Neutrophil (primary cell): ENCODE results near the gene LMO2.

Experiments
- H3K27ac ChIP-seq: fragments of 200-600 bp; sonication (generic); 2 replicates; pipeline ENCODE4 v1.5.1; 2016; ENCODE audit warnings: mild to moderate bottlenecking, moderate library complexity
- H3K27me3 ChIP-seq: fragments of 200-600 bp; sonication (generic); 2 replicates; pipeline ENCODE4 v1.6.0; 2016; ENCODE audit warnings: mild to moderate bottlenecking
- H3K36me3 ChIP-seq: fragments of 200-600 bp; sonication (generic); 2 replicates; pipeline ENCODE4 v1.5.1; 2017
- H3K4me1 ChIP-seq, 2 experiments: fragments of 200-600 bp in 1 of 2; sonication (generic) in 1 of 2; 1 replicate in 1 of 2; 2 replicates in 1 of 2; pipeline versions ENCODE4 v1.5.1 to v1.6.1; 2013 to 2016; ENCODE audit warnings: low read depth in 1 of 2, low read length in 1 of 2, mild to moderate bottlenecking in 1 of 2, moderate library complexity in 1 of 2; ENCODE audit not compliant: control insufficient read depth in 1 of 2, insufficient read depth in 1 of 2
- H3K4me3 ChIP-seq, 2 experiments: fragments of 200-600 bp in 1 of 2; sonication (generic) in 1 of 2; 1 replicate in 1 of 2; 2 replicates in 1 of 2; pipeline ENCODE4 v1.5.1; 2013 to 2016; ENCODE audit warnings: low read depth in 1 of 2, low read length in 1 of 2, mild to moderate bottlenecking in 1 of 2, moderate library complexity in 1 of 2
- H3K9me3 ChIP-seq: fragments of 200-600 bp; sonication (generic); 2 replicates; pipeline ENCODE4 v1.5.1; 2016
- CTCF ChIP-seq: fragments of 200-600 bp; sonication (generic); IDR thresholded peaks from 2 replicates; pipeline ENCODE4 v1.5.1; 2016; ENCODE audit warnings: antibody characterized with exemption

LMO2 gene

GRCh38 chr11:33928564-33928963 lies 36.7 kb upstream of the LMO2 start:
- no peaks in the 10 kb centered on the region for H3K27me3 ChIP-seq
- H3K36me3 ChIP-seq: no peaks in the 10 kb centered on the region
- no peaks in the 10 kb centered on the region for H3K9me3 ChIP-seq
- peak overlapping the region; percentile 91 for H3K27ac ChIP-seq
- peaks cover 73 to 76% of the 10 kb centered on the region in 2 experiments for H3K4me1 ChIP-seq
- no peak overlapping the region for H3K4me3 ChIP-seq
- TF ChIP-seq CTCF: no peak

- TF ChIP-seq CTCF: no peak
- Histone ChIP-seq H3K4me3 (no peak overlapping the region), H3K36me3 (no peaks in the 10 kb centered on the region), H3K4me1 (peaks cover 57 to 59% of the 10 kb centered on the region in 2 experiments), H3K9me3 (no peaks in the 10 kb centered on the region), H3K27ac (peak overlapping the region; percentile 91), H3K27me3 (no peaks in the 10 kb centered on the region)
Observed at GRCh38 chr11:33926671-33927552, 35.0 kb upstream of the LMO2 start.

- peaks cover 48 to 49% of the 10 kb centered on the region in 2 experiments for H3K4me1 ChIP-seq
- H3K27me3 ChIP-seq: no peaks in the 10 kb centered on the region
- H3K9me3 ChIP-seq: no peaks in the 10 kb centered on the region
- no peak overlapping the region for H3K27ac ChIP-seq
- H3K36me3 ChIP-seq: no peaks in the 10 kb centered on the region
- no peak overlapping the region for H3K4me3 ChIP-seq
- TF ChIP-seq CTCF: no peak
Observed at GRCh38 chr11:33924341-33924740, 32.5 kb upstream of the LMO2 start.

GRCh38 chr11:33923626-33924025 lies 31.8 kb upstream of the LMO2 start:
- no peaks in the 10 kb centered on the region for H3K9me3 ChIP-seq
- no peaks in the 10 kb centered on the region for H3K36me3 ChIP-seq
- no peak overlapping the region for H3K4me3 ChIP-seq
- H3K27ac ChIP-seq: no peak overlapping the region
- no peak for TF ChIP-seq CTCF
- H3K4me1 ChIP-seq: peaks cover 44% of the 10 kb centered on the region in 2 experiments
- H3K27me3 ChIP-seq: no peaks in the 10 kb centered on the region

- Histone ChIP-seq H3K9me3 (no peaks in the 10 kb centered on the region), H3K4me1 (peaks cover 18 to 20% of the 10 kb centered on the region in 2 experiments), H3K4me3 (no peak overlapping the region), H3K27ac (peak overlapping the region; percentile 49), H3K36me3 (no peaks in the 10 kb centered on the region), H3K27me3 (no peaks in the 10 kb centered on the region)
- TF ChIP-seq CTCF: no peak
Observed at GRCh38 chr11:33920838-33921613, 29.1 kb upstream of the LMO2 start.
